GM23338 (cell line): ENCODE data around the gene GNAZ.

Experiments
- CREB1 ChIP-seq: fragments of 250-450 bp; sonication (Bioruptor Pico); IDR thresholded peaks from 2 replicates; pipeline ENCODE4 v1.5.0; 2020; ENCODE audit warnings: low read depth, mild to moderate bottlenecking, moderate library complexity
- EZH2 ChIP-seq: fragments of 200-600 bp; sonication (generic); IDR thresholded peaks from one replicate; pipeline ENCODE4 v1.8.0; 2017; ENCODE audit warnings: antibody characterized with exemption, mild to moderate bottlenecking, low read depth; ENCODE audit not compliant: unreplicated experiment
- EZH2phosphoT487 ChIP-seq: fragments of 200-600 bp; sonication (generic); IDR thresholded peaks from one replicate; pipeline ENCODE4 v1.8.1; 2018; ENCODE audit warnings: antibody characterized with exemption; ENCODE audit not compliant: unreplicated experiment
- JUNB ChIP-seq: IDR thresholded peaks from one replicate; pipeline ENCODE4 v1.6.1; 2016; ENCODE audit warnings: antibody characterized with exemption; ENCODE audit not compliant: unreplicated experiment
- NANOG ChIP-seq: IDR thresholded peaks from 2 replicates; pipeline ENCODE4 v1.6.1; 2016; ENCODE audit warnings: antibody characterized with exemption, borderline replicate concordance
- POLR2AphosphoS5 ChIP-seq: IDR thresholded peaks from 2 replicates; pipeline ENCODE4 v1.6.1; 2016; ENCODE audit warnings: antibody characterized with exemption, low read depth
- REST ChIP-seq: IDR thresholded peaks from one replicate; pipeline ENCODE4 v1.6.1; 2018; ENCODE audit warnings: antibody characterized with exemption; ENCODE audit not compliant: unreplicated experiment
- STAT1 ChIP-seq: IDR thresholded peaks from one replicate; pipeline ENCODE4 v1.6.1; 2016; ENCODE audit warnings: antibody characterized with exemption; ENCODE audit not compliant: unreplicated experiment
- ZNF114 ChIP-seq: fragments of 250-450 bp; sonication (Bioruptor Pico); IDR thresholded peaks from 2 replicates; pipeline ENCODE4 v1.5.0; 2020; ENCODE audit warnings: mild to moderate bottlenecking, moderate library complexity
- ZNF331 ChIP-seq: fragments of 250-450 bp; sonication (Bioruptor Pico); IDR thresholded peaks from 2 replicates; pipeline ENCODE4 v1.5.0; 2020; ENCODE audit warnings: low read depth, mild to moderate bottlenecking, moderate library complexity
- TF ChIP-seq, protein P1 (sequence below), 2 experiments: fragments of 200-600 bp in 1 of 2; sonication (generic) in 1 of 2; conservative IDR thresholded peaks; 2 replicates each; pipeline versions ENCODE4 v1.5.1 to v1.6.1; 2016 to 2017; ENCODE audit warnings: antibody characterized with exemption in 2 of 2, low read depth in 2 of 2, mild to moderate bottlenecking in 2 of 2, moderate library complexity in 1 of 2
- TF ChIP-seq, protein P2 (sequence below): IDR thresholded peaks from 2 replicates; pipeline ENCODE4 v1.6.1; 2016; ENCODE audit warnings: antibody characterized with exemption

- TF ChIP-seq POLR2AphosphoS5 (no peak), NANOG (no peak), STAT1 (no peak), EZH2 (no peak), REST (no peak), EZH2phosphoT487 (no peak), ZNF331 (CRISPR knock-in tag) (no peak), CREB1 (no peak), JUNB (no peak), ZNF114 (CRISPR knock-in tag) (no peak)
- TF ChIP-seq, protein P1, sequence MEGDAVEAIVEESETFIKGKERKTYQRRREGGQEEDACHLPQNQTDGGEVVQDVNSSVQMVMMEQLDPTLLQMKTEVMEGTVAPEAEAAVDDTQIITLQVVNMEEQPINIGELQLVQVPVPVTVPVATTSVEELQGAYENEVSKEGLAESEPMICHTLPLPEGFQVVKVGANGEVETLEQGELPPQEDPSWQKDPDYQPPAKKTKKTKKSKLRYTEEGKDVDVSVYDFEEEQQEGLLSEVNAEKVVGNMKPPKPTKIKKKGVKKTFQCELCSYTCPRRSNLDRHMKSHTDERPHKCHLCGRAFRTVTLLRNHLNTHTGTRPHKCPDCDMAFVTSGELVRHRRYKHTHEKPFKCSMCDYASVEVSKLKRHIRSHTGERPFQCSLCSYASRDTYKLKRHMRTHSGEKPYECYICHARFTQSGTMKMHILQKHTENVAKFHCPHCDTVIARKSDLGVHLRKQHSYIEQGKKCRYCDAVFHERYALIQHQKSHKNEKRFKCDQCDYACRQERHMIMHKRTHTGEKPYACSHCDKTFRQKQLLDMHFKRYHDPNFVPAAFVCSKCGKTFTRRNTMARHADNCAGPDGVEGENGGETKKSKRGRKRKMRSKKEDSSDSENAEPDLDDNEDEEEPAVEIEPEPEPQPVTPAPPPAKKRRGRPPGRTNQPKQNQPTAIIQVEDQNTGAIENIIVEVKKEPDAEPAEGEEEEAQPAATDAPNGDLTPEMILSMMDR (conservative IDR thresholded peaks at IDR 0.05; ENCODE audit: low read depth in 2 of 2), result no peak
- TF ChIP-seq, protein P2, sequence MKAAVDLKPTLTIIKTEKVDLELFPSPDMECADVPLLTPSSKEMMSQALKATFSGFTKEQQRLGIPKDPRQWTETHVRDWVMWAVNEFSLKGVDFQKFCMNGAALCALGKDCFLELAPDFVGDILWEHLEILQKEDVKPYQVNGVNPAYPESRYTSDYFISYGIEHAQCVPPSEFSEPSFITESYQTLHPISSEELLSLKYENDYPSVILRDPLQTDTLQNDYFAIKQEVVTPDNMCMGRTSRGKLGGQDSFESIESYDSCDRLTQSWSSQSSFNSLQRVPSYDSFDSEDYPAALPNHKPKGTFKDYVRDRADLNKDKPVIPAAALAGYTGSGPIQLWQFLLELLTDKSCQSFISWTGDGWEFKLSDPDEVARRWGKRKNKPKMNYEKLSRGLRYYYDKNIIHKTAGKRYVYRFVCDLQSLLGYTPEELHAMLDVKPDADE, result no peak
These were observed 74.1 kb downstream of the GNAZ start for GRCh38 chr22:23144432-23144831.
